GM12875 (cell line): Measurements from ENCODE around the gene MMP20.

ENCODE experiments used
- H3K4me3 ChIP-seq: one replicate; pipeline ENCODE4 v1.5.1; 2011; ENCODE audit warnings: low read depth, low read length, control low read depth
- TF ChIP-seq, protein P1 (sequence below): IDR thresholded peaks from 2 replicates; pipeline ENCODE4 v1.5.1; 2011; ENCODE audit warnings: low read depth, mild to moderate bottlenecking, control low read depth, inconsistent platforms, low read length, moderate library complexity, borderline replicate concordance; ENCODE audit not compliant: insufficient read depth

The MMP20 gene

DNA sequence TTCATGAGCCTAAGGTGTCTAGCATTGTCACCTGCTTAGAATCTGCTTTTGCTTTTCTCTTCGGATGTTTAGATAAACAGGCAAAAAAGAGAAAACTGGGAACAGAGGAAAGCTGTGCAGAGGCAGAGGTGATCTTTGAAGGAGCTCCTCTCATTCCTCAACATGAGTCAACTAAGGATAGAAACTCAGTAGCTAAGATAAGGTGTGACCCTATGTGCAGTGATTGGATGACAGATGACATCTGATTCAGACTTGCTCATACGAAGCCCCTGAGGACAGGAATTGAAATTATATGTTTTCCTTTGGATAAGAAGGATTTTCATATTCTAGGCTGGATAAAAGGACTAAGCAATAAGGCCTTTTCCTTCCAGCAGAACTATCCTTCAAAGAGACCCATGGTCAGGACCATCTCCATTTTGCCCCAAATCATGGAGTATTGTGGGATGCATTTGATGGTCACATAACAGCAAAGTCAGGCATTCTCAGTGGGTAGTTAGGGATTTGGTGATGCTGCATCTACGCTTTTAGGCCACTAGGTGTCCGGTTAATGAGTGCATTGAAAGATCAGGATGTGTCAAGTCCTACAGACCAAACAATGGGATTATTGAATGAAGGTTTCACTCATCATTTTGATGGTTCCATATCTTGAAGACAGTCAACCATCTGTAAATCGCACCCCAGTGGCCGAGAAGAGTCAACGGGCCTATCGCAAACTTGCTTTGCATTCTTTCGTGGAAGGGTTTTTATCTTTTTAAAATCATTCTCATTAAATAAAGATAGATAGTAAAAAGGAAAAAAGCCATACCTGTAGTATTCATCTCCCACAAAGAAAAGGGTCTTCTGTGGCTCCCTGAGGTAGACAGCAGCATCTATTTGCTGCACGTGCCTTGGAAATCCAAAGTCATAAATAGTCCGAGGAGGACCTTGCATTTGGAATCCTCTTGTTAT, 32.2 kb downstream of the MMP20 start:
- H3K4me3 ChIP-seq, result no peak overlapping the region
- TF ChIP-seq, protein P1, sequence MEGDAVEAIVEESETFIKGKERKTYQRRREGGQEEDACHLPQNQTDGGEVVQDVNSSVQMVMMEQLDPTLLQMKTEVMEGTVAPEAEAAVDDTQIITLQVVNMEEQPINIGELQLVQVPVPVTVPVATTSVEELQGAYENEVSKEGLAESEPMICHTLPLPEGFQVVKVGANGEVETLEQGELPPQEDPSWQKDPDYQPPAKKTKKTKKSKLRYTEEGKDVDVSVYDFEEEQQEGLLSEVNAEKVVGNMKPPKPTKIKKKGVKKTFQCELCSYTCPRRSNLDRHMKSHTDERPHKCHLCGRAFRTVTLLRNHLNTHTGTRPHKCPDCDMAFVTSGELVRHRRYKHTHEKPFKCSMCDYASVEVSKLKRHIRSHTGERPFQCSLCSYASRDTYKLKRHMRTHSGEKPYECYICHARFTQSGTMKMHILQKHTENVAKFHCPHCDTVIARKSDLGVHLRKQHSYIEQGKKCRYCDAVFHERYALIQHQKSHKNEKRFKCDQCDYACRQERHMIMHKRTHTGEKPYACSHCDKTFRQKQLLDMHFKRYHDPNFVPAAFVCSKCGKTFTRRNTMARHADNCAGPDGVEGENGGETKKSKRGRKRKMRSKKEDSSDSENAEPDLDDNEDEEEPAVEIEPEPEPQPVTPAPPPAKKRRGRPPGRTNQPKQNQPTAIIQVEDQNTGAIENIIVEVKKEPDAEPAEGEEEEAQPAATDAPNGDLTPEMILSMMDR, result peak; percentile 74

DNA sequence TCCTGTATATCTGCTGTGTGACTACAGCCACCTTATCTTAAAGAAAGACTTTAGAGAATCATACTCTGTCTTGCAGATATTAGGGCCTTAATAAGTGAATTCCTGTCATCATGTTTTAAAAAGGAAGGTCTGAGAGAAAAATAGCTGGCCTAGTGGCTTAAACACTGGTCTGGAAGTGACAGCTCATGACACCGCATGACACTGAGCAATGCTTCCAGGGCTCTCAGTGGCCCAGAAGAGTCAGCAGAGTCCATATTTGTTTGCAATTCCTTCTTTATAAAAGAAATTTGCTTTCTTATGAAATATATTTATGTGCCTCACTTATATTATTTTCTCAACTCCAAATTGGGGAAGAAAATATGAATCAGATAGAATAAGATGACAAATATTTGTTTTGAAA, 33.0 kb downstream of the MMP20 start:
- TF ChIP-seq, protein P1, result no peak
- no peak overlapping the region for H3K4me3 ChIP-seq

DNA sequence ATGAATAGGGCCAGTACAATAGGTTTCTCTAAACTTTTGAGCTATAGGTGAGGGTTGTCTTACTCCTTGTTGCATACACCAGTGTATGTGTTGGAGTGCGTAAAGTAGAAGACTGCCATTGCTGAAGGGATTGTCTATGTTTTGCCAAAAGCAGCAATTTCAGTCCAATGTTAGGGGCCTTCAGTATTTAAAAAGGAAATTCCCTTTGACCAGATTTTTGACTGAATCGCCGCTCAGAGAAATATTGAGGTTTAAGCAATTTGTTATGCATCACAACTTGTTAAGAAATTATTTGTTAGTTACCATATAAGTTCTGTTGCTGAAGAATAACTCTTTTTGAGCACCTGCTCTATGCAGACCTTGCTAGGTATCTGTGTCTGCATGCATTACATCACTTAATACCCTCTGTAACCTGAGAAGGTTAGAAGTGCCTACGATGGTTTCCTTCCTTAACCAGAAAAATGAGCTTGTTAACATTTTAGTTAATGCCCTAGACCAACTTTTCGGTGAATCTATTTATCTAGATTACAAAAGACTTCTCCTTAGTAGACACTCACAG, 33.9 kb downstream of the MMP20 start:
- no peak overlapping the region for H3K4me3 ChIP-seq
- TF ChIP-seq, protein P1, result no peak

DNA sequence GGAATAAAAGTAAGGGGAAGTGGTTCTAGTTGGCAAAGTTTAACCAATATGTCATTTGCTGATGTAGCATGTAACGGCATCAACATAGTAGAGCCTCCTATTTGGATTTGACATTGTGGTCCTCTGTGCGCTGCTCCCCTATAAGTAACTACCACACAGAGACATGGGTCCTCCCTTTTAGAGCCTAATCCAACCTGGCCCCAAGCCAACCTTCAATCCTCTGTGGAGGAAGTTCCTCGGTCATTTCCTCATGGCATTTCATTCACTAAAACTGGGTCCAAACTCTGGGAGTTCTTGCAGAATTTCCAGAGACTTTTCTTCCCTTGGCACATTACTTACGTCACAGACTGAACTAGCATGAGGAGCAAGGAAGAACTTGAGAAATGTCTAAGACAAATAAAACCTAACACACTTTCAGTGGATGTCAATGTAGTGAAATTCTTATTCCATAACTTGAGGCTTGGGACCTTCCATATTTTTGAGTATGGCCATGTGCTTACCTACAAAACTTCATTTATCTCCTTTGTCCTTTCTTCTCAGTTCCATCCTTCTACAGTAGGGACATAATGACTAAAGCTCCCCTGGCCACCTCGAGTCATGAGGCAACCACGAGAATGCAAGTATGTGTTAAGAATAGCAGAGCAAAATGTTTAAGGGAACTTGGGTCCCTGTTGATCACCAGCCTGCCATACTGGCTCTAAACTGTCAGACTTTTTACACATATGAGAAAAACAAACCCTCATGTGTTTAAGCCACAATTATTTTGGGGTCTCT, 34.7 kb downstream of the MMP20 start:
- TF ChIP-seq, protein P1, result no peak

DNA sequence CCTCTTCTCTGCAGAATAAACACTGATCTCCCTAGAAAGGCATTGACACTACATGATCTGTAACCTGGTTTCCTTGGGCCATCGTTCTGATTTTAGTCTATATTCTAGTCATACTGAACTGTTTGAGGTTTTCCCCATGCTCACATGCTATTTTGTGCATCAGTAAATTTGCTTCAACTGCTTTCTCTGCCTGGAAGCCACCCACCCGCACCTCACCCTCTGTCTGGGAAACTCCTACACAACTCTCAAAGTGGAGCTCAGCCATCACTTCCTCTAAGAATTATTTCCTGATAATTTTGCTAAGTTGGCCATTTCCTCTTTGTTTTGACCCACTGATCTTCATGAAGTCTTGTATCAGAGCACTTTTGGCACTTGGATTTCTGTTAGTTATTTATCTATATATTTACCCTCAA, 36.1 kb downstream of the MMP20 start:
- H3K4me3 ChIP-seq, result no peak overlapping the region
- TF ChIP-seq, protein P1, result no peak

More for the DNA sequence above, 34.7 kb downstream of the MMP20 start:
- no peak overlapping the region for H3K4me3 ChIP-seq

DNA sequence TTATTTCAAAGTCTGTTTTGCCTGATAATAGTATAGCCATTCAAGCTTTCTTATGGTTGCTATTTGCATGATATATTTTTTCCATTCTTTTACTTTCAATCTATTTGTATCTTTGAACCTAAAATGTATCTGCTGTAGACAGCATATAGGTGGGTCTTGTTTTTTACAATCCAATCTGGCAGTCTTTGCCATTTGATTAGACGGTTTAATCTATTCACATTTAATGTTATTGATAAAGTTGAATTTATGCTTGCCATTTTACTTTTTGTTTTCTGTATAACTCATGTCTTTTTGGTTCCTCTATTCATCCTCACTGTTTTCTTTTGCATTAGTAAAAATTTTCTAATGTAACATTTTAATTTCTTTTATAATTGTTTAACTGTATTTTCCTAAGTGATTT, 37.4 kb downstream of the MMP20 start:
- TF ChIP-seq, protein P1, result no peak
- no peak overlapping the region for H3K4me3 ChIP-seq
